AG09319 (cell line): Measurements from ENCODE around the gene NXPH2.
"Not testable (repeated sequence)": the region's sequence is repeated elsewhere in the genome, so short reads cannot be mapped to it uniquely, and the experiment has no call there.

Source experiments
- DNase-seq: peaks from one replicate; pipeline ENCODE4 v3.0.0-alpha.2; 2010; ENCODE audit warnings: low read depth; ENCODE audit errors: extremely low read depth
- CTCF ChIP-seq: IDR thresholded peaks from 2 replicates; pipeline ENCODE4 v1.5.1; 2011; ENCODE audit warnings: low read depth, mild to moderate bottlenecking, inconsistent platforms, low read length, moderate library complexity

The NXPH2 gene

DNA sequence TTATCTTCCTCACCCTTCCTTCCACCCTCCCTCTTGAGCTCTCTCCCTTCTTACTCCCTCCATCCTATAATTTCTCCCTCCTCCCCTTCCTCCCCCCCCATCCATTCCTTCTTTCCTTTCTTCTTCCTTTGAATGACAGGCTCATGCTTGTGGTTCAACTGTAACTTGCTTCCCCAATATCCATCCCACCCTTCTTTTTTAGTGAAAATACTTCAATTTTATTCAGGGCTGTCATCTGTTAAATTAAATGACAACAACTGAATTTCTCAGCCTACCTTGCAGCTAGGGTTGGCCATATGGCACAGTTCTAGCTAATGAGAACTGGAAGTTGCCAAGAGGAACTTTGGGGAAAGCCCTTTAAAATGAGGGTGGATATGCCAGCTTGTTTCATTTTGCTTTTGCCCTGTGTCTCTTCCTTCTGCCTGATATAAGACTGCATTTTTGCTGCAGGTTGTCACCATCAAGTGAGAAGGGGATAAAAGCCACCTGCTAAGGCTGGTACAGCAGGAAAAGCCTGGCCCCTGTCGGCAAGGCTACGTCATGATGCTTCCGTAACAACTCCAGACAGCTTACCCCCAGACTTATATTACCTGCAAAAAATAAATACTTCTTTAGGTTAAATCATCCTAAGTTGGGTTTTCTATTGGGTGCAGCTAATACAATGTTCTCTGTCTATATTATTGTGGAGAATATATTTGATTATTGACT, 121.8 kb downstream of the NXPH2 start:
- no peak for DNase-seq
- TF ChIP-seq CTCF, result no peak

- no peak for TF ChIP-seq CTCF
Observed at GRCh38 chr2:138654146-138654545, 126.0 kb downstream of the NXPH2 start.

GRCh38 chr2:138652378-138652777, 127.8 kb downstream of the NXPH2 start:
- TF ChIP-seq CTCF, result no peak
- no peak for DNase-seq

More at GRCh38 chr2:138654146-138654545, 126.0 kb downstream of the NXPH2 start:
- DNase-seq, result no peak

DNA sequence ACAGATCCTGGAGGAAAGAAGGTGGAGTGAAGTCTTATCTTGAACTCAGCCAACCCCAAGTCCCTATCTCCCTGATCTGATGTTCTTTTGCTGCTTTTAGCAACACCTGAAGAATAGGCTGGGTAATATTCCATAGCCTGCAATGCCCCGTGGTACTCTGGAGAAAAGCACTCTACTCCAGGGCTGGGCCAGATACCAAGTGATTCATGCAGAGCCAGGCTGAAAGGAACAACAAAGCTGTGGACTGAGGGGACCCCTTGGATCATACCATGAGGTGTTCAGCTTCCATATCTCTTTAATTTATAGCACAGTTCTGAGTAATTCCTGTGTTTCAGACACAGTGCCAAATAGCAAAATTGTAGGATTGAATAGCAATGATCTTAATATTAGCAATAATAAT, 130.6 kb downstream of the NXPH2 start:
- DNase-seq, result no peak
- no peak for TF ChIP-seq CTCF

DNA sequence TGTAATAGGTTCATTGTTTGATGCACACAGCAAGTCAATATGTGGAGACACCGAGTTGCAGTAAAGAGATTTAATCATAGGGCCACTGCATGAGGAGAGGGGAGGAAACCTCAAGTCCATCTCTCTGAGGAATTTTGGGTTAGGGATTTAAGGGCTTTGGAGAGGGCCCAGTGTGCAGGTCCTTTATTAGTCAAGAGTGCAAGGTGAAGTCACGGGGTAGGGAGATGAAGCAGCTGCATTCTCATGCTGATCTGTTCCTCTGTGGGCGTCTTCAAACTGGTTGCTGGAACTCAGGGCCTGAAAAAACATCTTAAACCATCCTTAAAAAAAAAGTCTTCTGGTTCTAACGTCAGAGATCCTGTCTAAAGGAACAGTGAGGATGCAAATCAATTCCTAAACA, 131.6 kb downstream of the NXPH2 start:
- no peak for TF ChIP-seq CTCF
- DNase-seq, result no peak

DNA sequence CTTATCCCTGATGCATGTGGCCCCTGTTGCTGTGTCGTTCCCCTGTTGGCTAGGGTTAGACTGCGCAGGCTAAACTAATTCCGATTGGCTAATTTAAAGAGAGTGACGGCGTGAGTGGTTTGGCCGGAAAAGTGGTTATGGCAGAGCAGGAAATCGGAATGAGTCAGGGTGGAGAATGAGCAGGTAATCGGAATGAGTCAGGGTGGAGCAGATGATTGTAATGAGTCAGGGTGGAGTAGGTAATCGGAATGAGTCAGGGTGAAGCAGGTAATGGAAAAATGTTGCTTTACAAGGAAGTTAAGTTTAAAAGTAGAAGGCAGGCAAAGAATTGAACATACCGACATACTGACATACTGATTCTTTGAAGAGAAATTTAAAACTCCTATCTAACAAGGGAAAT, 135.4 kb downstream of the NXPH2 start:
- not testable (repeated sequence) for DNase-seq

- DNase-seq, result no peak
- no peak for TF ChIP-seq CTCF
Observed at GRCh38 chr2:138640921-138641676, 139.1 kb downstream of the NXPH2 start.
